Astrocyte of the hippocampus (primary cell): Measurements from ENCODE around the gene SLC23A2.

Source experiments
- DNase-seq: peaks from one replicate; pipeline ENCODE4 v3.0.0; 2011; ENCODE audit warnings: low read depth, low spot score

The SLC23A2 gene

GRCh38 chr20:4846821-4847220 is 154.5 kb downstream of the SLC23A2 start:
- no peak for DNase-seq

- no peak for DNase-seq
Observed at GRCh38 chr20:4844751-4845465, 156.4 kb downstream of the SLC23A2 start.

DNA sequence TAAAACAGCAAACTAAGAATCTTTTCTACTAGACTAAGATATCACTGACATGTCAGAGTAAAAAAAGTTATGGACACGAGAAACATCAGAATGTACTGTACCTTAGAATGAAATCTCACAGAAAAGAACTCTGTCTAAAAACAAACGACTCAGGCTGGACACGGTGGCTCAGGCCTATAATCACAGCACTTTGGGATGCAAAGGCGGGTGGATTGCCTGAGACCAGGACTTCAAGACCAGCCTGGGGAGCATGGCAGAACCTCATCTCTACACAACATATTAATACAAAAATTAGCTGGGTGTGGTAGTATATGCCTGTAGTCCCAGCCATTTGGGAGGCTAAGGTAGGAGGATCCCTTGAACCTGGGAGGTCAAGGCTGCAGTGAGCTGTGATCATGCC is 157.0 kb downstream of the SLC23A2 start:
- no peak for DNase-seq

DNA sequence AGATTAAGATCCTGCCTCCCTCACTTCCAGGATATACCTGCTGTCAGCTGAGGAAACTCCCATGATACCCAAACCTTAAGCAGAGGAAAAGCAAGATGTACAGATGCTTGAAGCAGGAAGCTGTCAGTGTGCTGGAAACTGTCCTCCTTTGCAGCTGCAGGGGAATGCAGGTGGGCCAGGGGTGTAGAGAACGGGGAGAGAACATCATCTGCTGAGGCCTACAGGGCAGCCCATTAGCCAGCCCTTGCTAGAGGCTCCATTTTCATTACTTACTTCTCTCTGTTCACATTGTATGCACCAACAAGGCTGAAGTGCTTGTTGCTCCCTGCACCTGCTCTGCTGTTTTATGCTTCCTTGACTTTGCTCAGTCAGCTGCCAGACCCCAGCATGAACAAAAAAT is 160.5 kb downstream of the SLC23A2 start:
- DNase-seq = no peak

GRCh38 chr20:4838526-4838925 is 162.8 kb downstream of the SLC23A2 start:
- DNase-seq = no peak

DNA sequence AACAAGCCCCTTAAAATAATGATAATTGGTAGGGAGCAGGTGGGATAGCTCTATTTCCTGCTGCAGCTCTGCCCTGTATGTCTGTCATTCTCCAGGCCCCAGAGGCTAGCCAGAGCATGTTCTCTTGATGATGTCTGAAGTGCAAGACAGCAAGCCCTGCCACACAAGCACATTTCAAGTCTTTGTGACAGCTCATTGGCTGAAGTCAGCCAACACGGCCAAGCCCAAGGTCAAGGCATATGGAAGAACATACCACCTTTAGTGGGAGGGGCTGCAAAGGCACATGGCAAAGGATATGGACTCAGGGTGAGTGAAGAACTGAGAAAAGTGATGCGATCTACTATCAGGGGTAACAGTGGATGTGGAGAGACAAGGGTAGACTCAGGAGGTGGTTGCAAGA is 163.6 kb downstream of the SLC23A2 start:
- no peak for DNase-seq

GRCh38 chr20:4836935-4837334 is 164.4 kb downstream of the SLC23A2 start:
- no peak for DNase-seq

GRCh38 chr20:4836473-4836872 is 164.8 kb downstream of the SLC23A2 start:
- no peak for DNase-seq

DNA sequence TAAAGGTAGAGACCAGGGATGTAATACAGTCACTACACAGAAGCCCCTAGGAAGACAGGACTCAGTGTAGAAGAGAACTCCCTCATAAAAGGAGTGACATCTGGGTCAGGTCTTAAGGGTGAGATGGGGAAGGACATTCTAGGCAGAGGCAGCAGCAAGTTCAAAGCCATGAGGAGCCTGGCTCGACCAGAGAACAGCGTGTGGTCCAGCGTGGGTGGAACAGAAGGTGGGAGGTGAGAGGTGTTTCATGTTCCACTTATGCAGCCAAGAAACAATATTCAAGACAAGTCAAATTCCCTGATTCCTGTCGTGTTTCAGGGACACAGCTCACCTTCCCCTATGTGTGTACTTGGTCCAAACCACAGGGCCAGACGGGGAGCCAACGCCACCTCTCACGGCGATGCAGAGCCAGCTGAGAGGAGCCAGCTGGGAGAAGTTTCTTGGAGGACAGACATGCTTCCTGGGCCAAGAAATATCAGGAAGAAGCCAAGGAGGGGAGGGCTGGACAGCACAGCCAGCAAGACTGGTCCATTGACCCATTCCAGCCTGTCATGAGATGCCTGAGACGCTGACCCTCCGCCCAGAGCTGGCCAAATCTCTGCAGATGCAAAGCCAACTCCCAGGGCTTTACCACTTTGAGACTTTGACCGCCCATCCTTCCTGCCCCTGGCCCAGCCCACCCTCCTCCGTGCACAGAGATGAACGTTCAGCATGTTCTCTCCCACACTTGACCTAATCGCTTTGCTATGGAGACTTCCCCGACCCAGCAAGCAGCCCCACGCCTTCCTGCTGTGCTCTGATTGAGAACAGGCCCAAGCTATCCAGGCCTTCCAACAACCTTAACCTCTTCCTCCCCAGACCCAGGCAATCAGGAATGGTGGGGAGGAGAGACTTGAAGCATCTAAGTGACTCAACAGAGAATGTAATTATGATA is 165.8 kb downstream of the SLC23A2 start:
- peak; percentile 29 for DNase-seq

- no peak for DNase-seq
Observed at GRCh38 chr20:4833074-4833728, 168.1 kb downstream of the SLC23A2 start.

DNA sequence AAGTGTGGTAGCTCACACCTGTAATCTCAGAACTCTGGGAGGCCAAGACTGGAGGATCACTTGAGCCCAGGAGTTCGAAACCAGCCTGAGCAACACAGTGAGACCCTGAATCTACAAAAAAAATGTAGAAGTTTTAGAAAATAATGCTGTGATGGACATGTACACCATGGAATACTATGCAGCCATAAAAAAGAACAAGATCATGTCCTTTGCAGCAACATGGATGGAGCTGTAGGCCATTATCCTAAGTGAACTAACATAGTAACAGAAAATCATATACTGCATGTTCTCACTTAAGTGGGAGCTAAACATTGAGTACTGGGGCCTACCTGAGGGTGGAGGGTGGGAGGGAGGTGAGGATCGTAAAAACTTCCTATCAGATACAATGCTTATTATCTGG is 168.8 kb downstream of the SLC23A2 start:
- DNase-seq = no peak

- no peak for DNase-seq
Observed at GRCh38 chr20:4830696-4831095, 170.6 kb downstream of the SLC23A2 start.

DNA sequence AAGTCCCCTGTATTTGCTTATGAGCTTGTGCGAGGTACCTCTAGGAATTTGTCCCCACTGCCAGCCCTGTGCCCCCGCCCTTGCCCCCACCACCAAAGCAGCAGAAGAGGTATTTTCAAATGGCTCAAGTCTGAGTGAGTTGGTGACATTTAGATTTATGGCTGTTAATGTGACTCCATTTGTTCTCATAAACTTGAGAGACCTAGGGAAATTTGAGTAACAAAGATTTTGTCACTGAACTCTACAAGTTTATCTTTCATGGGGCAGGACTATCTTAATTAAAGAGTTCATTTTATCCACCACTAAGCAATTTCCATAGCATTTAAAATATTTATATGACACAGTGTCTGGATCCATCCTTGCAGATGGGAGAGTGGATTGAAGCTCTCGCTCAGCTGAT is 171.1 kb downstream of the SLC23A2 start:
- DNase-seq = no peak

- no peak for DNase-seq
Observed at GRCh38 chr20:4829514-4830215, 171.6 kb downstream of the SLC23A2 start.

DNA sequence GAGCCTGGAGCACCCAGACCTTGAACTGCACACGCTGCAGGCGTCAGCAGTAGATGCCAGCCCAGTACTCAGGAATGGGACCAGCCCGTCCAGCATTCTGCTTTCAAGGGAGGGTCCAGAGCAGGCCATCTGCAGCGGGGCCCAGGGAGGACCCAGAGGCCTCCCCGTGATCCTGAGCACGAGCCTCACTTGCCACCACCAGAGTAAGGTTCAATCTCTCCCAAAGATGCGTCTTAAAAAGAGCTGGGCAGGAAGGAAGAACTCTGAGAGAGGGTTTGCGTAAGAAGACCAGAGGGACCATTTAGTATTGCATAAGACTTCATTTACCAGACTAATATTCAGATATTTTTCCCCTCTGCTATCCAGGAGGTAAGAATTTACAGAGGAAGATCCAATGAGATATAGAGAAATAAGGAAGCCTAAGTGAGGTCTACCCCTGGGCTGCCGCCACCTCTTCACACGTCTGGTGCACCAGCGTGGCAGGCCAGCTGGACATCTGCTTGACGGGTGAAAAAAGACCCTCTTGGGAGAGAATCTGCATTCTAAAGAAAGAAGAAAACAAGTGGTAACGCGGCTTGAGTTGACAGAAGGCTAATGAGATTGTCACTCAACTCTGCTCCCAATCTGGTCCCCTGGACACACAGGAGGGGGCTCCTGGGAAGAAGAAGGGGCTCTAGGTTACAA is 172.3 kb downstream of the SLC23A2 start:
- no peak for DNase-seq

DNA sequence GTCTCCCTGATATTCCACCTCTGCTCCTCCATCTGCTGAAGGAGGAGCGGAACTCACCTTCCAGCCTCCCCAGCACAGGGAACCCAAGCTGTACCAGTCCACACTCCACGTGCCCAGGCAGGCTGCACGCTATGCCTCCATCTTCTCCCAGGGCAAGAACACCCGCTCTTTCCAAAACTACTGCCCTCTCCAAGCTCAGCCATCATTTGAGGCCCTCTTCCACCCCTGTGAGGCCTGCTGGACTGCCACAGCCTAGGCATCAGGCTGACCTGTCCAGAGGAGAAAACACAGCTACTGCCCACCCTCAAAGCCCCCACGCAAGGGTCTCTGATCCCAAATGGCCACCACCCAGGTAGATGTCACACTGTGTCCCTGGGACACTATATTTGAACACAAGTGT is 179.7 kb downstream of the SLC23A2 start:
- DNase-seq = no peak

DNA sequence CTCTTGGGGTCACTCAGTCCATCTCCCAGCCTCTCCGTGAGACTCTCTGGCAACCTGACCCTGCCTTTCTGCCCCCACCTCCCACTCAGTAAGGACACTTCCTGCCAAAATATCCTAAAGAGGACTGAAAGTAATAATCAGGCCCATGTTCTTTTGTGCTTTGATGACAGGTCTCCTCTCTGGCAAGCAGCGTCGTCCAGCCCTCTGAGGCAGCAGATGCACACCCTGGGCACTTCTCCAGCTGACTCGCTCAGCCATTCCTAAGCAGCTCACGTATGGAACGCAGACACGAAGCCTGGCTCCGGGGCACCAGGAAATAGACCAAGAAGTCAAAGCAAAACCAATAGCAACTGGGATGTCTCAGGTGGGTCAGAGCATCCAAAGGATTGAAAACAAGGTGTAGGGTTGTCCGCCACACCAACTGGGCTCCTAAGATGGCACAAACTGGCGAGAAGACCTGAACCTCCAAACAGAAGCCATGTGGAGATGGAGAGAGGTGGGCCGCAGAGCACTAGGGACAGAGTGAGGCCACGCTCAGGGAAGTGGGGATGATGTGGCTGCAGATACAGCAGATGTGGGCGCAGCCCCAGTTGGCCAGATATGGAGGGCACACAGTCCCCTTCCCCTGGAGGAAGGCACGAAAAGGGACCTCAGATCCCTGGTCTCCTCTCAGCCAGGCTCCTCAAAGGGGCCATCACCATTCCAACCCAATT is 180.3 kb downstream of the SLC23A2 start:
- peak; percentile 72 for DNase-seq

DNA sequence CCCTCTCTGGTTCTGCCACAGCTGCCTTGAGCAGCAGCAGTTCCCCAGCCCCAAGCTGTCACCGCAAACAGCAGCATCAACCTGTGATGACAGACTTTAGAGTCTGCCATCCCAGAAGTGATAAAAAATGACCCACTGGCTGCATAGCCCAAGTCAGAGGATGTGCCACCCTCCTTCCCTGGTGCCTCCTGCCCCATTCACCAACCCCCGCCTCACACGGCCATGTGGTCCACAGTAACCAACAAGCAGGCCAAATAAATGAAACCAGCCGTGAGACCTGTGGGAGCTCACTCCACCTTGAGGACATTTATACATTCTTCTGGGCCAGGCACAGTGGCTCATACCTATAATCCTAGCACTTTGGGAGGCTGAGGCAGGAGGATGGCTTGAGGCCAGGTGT is 181.4 kb downstream of the SLC23A2 start:
- no peak for DNase-seq

- DNase-seq = no peak
Observed at GRCh38 chr20:4817230-4817671, 184.1 kb downstream of the SLC23A2 start.

- DNase-seq = no peak
Observed at GRCh38 chr20:4815628-4816027, 185.7 kb downstream of the SLC23A2 start.
